Urinary bladder (tissue), 2 donors: ENCODE measurements around the gene FAM237A. TPM values are rescaled to one million over a fixed set of nuclear protein-coding genes. Genes with fewer than 3 reads are reported as not detected.

Source experiments
- polyA plus RNA-seq: library from polyadenylated mRNA; stranded (reverse); fragments of 200-250 nt; gene quantifications from one replicate; pipeline ENCODE4 v1.2.3, GENCODE V29; 2013
- total RNA-seq: library from RNA; depleted of rRNA; stranded (reverse); fragments of >200 nt; gene quantifications from one replicate; pipeline ENCODE4 v1.2.3, GENCODE V29; 2014
- donor health status: healthy.

The FAM237A gene
- total and polyA plus RNA-seq, 2 donors = not detected

Other genes with a start within 250 kb of the FAM237A start
- 7.4 TPM for gene ADAM23, start 199.0 kb upstream of the FAM237A start, total RNA-seq
- 2.4 TPM for gene ADAM23, start 199.0 kb upstream of the FAM237A start, polyA plus RNA-seq
- gene DYTN, start 75.9 kb downstream of the FAM237A start, total RNA-seq = not detected
- not detected for gene DYTN, start 75.9 kb downstream of the FAM237A start, polyA plus RNA-seq
- 1.2 TPM for gene MDH1B, start 122.8 kb downstream of the FAM237A start, total RNA-seq
- 0.39 TPM for gene MDH1B, start 122.8 kb downstream of the FAM237A start, polyA plus RNA-seq
- 60.8 TPM for gene FASTKD2, start 123.1 kb downstream of the FAM237A start, total RNA-seq
- 19.1 TPM for gene FASTKD2, start 123.1 kb downstream of the FAM237A start, polyA plus RNA-seq